HG02571 (cell line): ENCODE measurements around the gene GSTA2.
"Not testable (repeated sequence)": the region's sequence is repeated elsewhere in the genome, so short reads cannot be mapped to it uniquely, and the experiment has no call there.

ENCODE experiments used
- ATAC-seq: cut with Tn5 transposase; IDR thresholded peaks from one replicate; pipeline ENCODE4 v1.9.1; 2021; ENCODE audit warnings: mild to moderate bottlenecking, moderate library complexity; ENCODE audit not compliant: unreplicated experiment

Gene GSTA2

DNA sequence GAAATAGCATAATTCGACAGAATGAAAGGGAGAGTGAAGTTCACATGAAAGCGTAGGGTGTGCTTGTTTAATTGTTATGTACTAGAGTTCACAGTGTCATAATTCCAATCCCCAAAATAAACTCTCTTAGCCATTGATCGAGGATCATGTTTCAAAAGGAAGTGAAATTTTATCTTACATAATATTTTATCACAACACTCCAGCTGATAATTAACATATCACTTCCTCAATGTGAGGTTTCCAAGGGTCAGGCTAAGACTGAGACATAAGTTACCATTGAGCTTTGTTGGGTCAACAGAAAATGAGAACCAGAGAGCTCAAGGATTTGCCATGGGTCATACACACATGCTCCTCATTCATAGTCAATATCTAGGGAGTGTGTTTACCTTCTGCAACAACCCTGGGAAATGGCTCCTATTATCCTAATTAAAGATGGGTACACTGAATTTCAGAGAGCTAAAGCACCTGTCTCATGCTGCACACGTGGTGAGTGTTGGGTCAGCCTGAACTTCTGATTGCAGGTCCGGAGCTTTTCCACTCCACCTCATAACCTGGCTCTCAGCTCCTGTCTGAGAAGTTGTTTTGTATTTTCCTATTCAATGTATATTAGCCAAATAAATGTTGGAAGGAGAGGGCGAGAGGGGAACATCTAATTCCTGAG lies 3.0 kb downstream of the GSTA2 start:
- ATAC-seq, result no peak

DNA sequence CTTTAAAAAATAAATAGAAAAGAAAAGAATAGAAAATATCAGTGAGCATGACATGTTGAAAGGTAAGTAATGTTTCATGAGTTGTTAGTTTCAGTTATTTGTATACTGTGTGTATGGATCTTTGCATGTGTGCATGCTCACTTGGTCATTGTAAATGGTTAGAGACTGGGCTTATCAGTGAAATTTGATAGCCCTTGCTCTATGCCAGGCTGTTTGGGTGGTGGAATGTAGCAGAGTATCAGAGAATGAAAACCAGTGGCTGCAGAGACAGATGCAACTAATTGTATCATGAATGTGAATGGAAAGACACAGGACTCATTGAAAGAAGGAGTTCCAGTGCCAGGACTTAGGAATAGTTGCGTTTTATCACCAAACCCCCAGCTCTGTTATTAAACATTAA lies 4.2 kb downstream of the GSTA2 start:
- ATAC-seq, result no peak

GRCh38 chr6:52757651-52758338 lies 5.5 kb downstream of the GSTA2 start:
- not testable (repeated sequence) for ATAC-seq

- ATAC-seq, result no peak
Measured at GRCh38 chr6:52754443-52754842, 8.8 kb downstream of the GSTA2 start.

DNA sequence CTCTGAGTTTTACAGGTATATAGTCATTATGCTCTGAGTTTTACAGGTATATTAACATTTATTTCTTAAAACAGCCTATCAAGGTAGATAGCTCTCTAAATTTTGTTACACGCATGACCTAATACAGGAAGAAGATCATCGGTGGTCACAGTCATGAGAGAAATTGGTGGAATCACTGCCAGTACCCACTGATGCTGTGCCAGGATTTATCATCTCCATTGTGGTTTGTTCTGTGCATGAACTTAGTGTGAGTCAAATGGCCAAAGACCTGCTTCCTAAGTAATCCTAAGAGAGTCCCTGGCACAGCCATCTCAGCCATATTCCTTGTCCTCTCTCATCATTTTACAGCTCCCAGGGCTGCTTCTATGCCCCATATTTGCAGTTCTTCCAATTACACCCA lies 10.1 kb downstream of the GSTA2 start:
- ATAC-seq, result not testable (repeated sequence)

- ATAC-seq, result no peak
Measured at GRCh38 chr6:52752310-52752709, 11.0 kb downstream of the GSTA2 start.

- ATAC-seq, result no peak
Measured at GRCh38 chr6:52749556-52750152, 13.6 kb downstream of the GSTA2 start.

DNA sequence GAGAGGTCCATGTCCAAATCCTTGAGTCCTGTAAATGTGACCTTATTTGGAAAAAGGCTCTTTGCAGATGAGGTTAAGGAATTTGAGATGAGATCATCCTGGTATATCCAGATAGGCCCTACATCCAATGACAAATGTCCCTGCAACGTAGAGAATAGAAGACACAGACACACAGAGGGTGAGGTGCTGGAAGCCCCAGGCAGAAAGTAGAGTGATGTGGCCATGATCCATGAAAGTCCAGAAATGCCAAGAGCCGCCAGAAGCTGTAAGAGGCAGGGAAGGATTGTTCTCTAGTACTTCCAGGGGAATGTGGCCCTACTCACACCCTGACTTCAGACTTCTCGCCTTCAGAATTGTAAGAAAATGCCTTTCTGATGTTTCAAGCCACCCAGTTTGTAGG lies 16.0 kb downstream of the GSTA2 start:
- not testable (repeated sequence) for ATAC-seq

DNA sequence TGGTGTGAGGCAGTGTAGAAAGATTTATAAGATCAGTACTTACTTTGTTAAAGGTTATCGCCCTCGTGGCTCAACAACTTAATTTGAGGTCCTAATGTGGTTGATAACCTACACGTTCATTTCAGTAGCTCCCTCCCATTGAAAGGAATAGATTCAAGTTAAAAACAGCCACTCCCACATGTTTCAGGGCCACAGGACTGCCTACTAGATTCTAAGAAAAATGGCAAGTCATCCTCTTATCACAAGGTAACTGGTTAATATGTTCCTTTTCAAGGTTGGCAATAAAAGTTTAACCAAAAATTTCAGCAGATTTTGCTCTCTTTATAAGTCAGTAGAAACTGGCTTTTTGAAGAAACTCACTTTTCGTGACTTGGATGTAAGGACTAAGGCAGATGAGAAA lies 17.1 kb downstream of the GSTA2 start:
- no peak for ATAC-seq

- no peak for ATAC-seq
Measured at GRCh38 chr6:52745764-52746201, 17.5 kb downstream of the GSTA2 start.

- no peak for ATAC-seq
Measured at GRCh38 chr6:52741872-52742271, 21.4 kb downstream of the GSTA2 start.

DNA sequence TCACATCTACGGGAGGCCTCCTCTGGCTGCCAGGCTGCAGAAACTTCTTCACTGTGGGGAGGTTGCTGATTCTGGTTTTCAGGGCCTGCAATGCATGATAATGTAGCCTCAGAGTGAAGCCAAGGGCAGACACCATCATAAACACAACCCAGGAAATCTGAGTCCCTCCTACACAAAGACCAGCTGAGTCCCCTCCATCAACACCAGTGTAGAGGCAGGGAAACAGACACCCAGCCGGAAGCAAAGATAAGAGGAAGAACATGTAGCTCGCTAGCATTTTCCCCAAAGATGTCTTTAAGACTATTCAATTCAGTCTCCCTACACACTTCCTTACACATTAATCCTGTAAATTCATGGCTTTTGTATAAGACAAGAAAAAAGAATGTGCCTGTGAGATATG lies 23.6 kb downstream of the GSTA2 start:
- ATAC-seq, result no peak

DNA sequence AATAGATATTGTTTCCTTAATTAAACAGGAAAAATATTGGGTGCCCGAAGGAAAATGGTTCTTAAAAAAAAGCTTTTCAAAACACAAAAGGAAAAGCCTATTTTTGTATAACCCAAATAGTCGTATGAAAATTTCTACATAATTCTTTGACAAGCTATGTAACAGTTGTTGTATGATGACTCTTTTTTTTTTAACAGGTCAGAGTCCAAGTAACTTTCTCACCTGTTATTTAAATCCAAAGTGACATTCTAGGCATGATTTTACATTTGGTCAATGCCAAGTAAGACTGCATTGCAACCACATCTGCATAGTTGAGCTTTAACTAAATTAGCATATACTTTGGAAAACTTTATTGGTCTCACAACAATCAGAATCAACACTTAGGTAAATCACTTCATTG lies 24.1 kb downstream of the GSTA2 start:
- no peak for ATAC-seq

DNA sequence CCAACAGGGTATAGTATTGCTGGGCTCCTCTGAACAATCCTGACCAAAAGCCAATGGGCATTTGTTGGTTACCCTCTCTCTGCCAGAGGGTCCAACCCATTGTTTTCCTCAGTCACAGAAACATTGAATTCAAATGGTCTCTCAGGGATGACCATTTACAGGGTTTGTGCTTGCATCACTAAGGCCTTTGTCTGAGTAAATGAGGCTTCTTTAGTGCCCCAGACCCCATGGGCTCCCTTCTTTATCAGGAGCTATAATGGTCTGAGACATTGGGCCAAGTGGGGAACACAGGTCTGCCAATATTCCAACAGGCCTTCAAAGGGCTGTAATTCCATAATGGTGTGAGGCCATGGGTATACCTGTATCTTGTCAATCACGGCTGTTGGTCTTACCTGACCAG lies 27.1 kb downstream of the GSTA2 start:
- no peak for ATAC-seq

- no peak for ATAC-seq
Measured at GRCh38 chr6:52735071-52735470, 28.2 kb downstream of the GSTA2 start.

GRCh38 chr6:52734072-52734471 lies 29.2 kb downstream of the GSTA2 start:
- ATAC-seq, result no peak

- no peak for ATAC-seq
Measured at GRCh38 chr6:52733172-52733571, 30.1 kb downstream of the GSTA2 start.

DNA sequence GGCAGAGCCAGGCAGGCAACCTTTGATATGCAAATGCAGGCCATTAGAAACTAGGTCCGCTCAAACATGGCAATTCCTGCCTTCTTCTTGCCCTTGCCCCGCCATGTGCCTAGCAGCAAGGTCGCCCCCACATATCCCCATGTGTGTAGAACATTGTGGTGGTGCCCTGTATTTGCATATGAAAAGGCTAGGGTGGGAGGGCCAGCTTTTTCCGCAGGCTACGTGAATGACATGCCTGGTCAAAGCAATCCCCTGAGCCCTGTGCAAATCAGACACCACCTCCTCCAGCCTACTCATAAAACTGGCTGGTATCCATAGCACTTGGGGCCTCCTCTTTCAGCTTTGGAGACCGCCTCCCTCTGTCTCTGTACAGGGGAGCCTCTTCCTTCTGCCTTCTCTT lies 31.6 kb downstream of the GSTA2 start:
- ATAC-seq, result no peak

DNA sequence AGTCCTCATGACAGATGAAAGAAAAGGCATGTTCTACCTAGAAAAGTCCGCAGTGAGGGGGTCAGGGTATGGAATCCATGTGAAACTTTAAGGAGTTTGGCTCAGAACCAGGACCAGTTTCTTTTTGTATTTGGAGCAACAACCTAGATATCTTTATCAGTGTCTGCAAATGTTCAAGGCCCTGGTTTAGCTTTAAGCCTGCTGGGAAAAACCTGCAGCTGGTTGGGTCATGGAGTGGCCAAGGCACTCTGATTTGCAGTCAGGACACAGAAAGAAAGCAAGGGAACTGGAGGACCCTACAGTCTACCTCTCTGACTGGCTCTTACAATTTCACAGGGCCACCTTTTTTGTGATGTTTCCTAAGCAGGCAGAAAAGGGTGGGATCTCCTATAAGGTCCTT lies 33.7 kb downstream of the GSTA2 start:
- no peak for ATAC-seq

DNA sequence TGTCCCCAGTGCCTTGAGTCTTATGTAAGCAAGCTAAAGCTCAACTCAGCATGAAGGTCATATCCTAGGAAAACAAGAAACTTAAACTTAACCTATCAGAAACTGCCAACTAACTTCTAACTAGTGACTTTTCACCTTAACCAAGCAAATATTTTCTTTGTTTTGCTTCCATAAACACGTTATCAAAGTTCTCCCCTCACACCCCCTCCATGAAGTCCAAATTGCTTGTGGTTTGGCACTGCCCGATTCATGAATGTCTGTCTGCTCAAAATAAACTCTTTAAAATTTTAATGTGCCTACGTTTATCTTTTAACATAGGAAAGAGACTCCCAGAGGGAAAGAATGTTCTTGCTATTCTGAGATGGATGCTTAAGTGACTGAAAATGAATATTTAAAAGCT lies 34.9 kb downstream of the GSTA2 start:
- ATAC-seq, result no peak

- no peak for ATAC-seq
Measured at GRCh38 chr6:52727908-52728307, 35.4 kb downstream of the GSTA2 start.
